HEK293 (cell line): ENCODE data around the gene ASXL3.

ENCODE experiments used
- CTCF ChIA-PET: fragments of 350-600 bp; formaldehyde crosslinking; extraction: SDS; loops from one replicate; lab custom pipeline; 2021; ENCODE audit warnings: antibody characterized with exemption; lab: Yijun Ruan, JAX
- POLR2A ChIA-PET: fragments of 300-600 bp; formaldehyde crosslinking; extraction: SDS; loops from one replicate; lab custom pipeline; 2020; ENCODE audit warnings: antibody characterized with exemption, inconsistent platforms; lab: Yijun Ruan, JAX
- H3K27ac ChIP-seq: fragments of 200-500 bp; sonication (Bioruptor generic); 2 replicates; pipeline ENCODE4 v1.5.1; 2014; ENCODE audit warnings: low read depth, low read length, control low read depth, inconsistent platforms; ENCODE audit errors: extremely low read depth
- H3K36me3 ChIP-seq, 2 experiments: fragments of 200-500 bp in 1 of 2; sonication (Bioruptor generic) in 1 of 2; 1 replicate in 1 of 2; 2 replicates in 1 of 2; pipeline ENCODE4 v1.5.1; 2014 to 2017; ENCODE audit warnings: inconsistent platforms in 2 of 2, low read length in 2 of 2; ENCODE audit not compliant: control insufficient read depth in 2 of 2, insufficient read depth in 1 of 2
- H3K4me1 ChIP-seq: fragments of 200-500 bp; sonication (Bioruptor generic); 2 replicates; pipeline ENCODE4 v1.5.1; 2014; ENCODE audit warnings: mild to moderate bottlenecking, low read length, inconsistent platforms; ENCODE audit not compliant: control insufficient read depth, insufficient read depth
- H3K4me3 ChIP-seq: 2 replicates; pipeline ENCODE4 v1.5.1; 2011; ENCODE audit warnings: low read depth, mild to moderate bottlenecking, control low read depth, low read length, moderate library complexity
- H3K9me3 ChIP-seq: fragments of 200-500 bp; sonication (Bioruptor generic); 2 replicates; pipeline ENCODE4 v1.5.1; 2014; ENCODE audit warnings: low read depth, low read length, inconsistent platforms; ENCODE audit not compliant: control insufficient read depth, insufficient read depth
- EGR2 ChIP-seq: fragments of 450-650 bp; formaldehyde crosslinking; IDR thresholded peaks from 2 replicates; pipeline ENCODE4 v1.5.1; 2016; ENCODE audit warnings: low read depth, missing biosample characterization, missing genetic modification characterization
- GLIS1 ChIP-seq: fragments of 450-650 bp; formaldehyde crosslinking; IDR thresholded peaks from 2 replicates; pipeline ENCODE4 v1.5.1; 2016; ENCODE audit warnings: missing biosample characterization, missing genetic modification characterization
- SCRT1 ChIP-seq: fragments of 450-650 bp; formaldehyde crosslinking; IDR thresholded peaks from 2 replicates; pipeline ENCODE4 v1.5.1; 2016; ENCODE audit warnings: missing biosample characterization, missing genetic modification characterization, borderline replicate concordance
- TRIM28 ChIP-seq: IDR thresholded peaks from 2 replicates; pipeline ENCODE4 v1.6.1; 2011; ENCODE audit warnings: low read length, control low read depth, borderline replicate concordance
- ZBTB8A ChIP-seq: fragments of 450-650 bp; formaldehyde crosslinking; IDR thresholded peaks from 2 replicates; pipeline ENCODE4 v1.5.1; 2016; ENCODE audit warnings: missing biosample characterization, missing genetic modification characterization
- ZEB2 ChIP-seq: fragments of 450-650 bp; formaldehyde crosslinking; IDR thresholded peaks from 2 replicates; pipeline ENCODE4 v1.5.1; 2016; ENCODE audit warnings: missing biosample characterization, missing genetic modification characterization
- ZNF112 ChIP-seq: fragments of 450-650 bp; formaldehyde crosslinking; IDR thresholded peaks from 2 replicates; pipeline ENCODE4 v1.5.0; 2017; ENCODE audit warnings: missing biosample characterization, missing genetic modification characterization
- ZNF155 ChIP-seq: fragments of 450-650 bp; formaldehyde crosslinking; IDR thresholded peaks from 2 replicates; pipeline ENCODE4 v1.5.1; 2016; ENCODE audit warnings: missing biosample characterization, missing genetic modification characterization
- ZNF184 ChIP-seq: fragments of 450-650 bp; IDR thresholded peaks from 2 replicates; pipeline ENCODE4 v1.5.1; 2018; ENCODE audit warnings: missing biosample characterization, mild to moderate bottlenecking, missing genetic modification characterization
- ZNF2 ChIP-seq: fragments of 450-650 bp; formaldehyde crosslinking; IDR thresholded peaks from 2 replicates; pipeline ENCODE4 v1.5.1; 2016; ENCODE audit warnings: missing biosample characterization, missing genetic modification characterization
- ZNF202 ChIP-seq: fragments of 450-650 bp; formaldehyde crosslinking; IDR thresholded peaks from 2 replicates; pipeline ENCODE4 v1.5.1; 2016; ENCODE audit warnings: missing biosample characterization, missing genetic modification characterization, borderline replicate concordance
- ZNF214 ChIP-seq: fragments of 450-650 bp; formaldehyde crosslinking; IDR thresholded peaks from 2 replicates; pipeline ENCODE4 v1.5.1; 2017; ENCODE audit warnings: missing biosample characterization, mild to moderate bottlenecking, missing genetic modification characterization, borderline replicate concordance
- ZNF37A ChIP-seq: fragments of 450-650 bp; IDR thresholded peaks from 2 replicates; pipeline ENCODE4 v1.5.1; 2018; ENCODE audit warnings: missing biosample characterization, missing genetic modification characterization
- ZNF394 ChIP-seq: fragments of 450-650 bp; formaldehyde crosslinking; IDR thresholded peaks from 2 replicates; pipeline ENCODE4 v1.5.1; 2016; ENCODE audit warnings: missing biosample characterization, missing genetic modification characterization, mild to moderate bottlenecking, moderate library complexity, borderline replicate concordance
- ZNF416 ChIP-seq: fragments of 450-650 bp; formaldehyde crosslinking; IDR thresholded peaks from 2 replicates; pipeline ENCODE4 v1.5.1; 2016; ENCODE audit warnings: missing biosample characterization, missing genetic modification characterization
- ZNF426 ChIP-seq: fragments of 450-650 bp; formaldehyde crosslinking; IDR thresholded peaks from 2 replicates; pipeline ENCODE4 v1.5.1; 2017; ENCODE audit warnings: missing biosample characterization, missing genetic modification characterization, mild to moderate bottlenecking, inconsistent platforms, moderate library complexity
- ZNF433 ChIP-seq: fragments of 450-650 bp; formaldehyde crosslinking; IDR thresholded peaks from 2 replicates; pipeline ENCODE4 v1.5.1; 2016; ENCODE audit warnings: missing biosample characterization, missing genetic modification characterization, low read depth
- ZNF529 ChIP-seq: fragments of 450-650 bp; formaldehyde crosslinking; IDR thresholded peaks from 2 replicates; pipeline ENCODE4 v1.5.1; 2017; ENCODE audit warnings: missing genetic modification characterization, missing biosample characterization; ENCODE audit not compliant: insufficient replicate concordance
- ZNF571 ChIP-seq: fragments of 450-650 bp; formaldehyde crosslinking; IDR thresholded peaks from 2 replicates; pipeline ENCODE4 v1.5.0; 2017; ENCODE audit warnings: missing biosample characterization, missing genetic modification characterization
- TF ChIP-seq, protein P1 (sequence below): fragments of 450-650 bp; formaldehyde crosslinking; IDR thresholded peaks from 2 replicates; pipeline ENCODE4 v1.5.1; 2016; ENCODE audit warnings: missing biosample characterization, missing genetic modification characterization
- TF ChIP-seq, protein P2 (sequence below): fragments of 450-650 bp; formaldehyde crosslinking; IDR thresholded peaks from 2 replicates; pipeline ENCODE4 v1.5.1; 2016; ENCODE audit warnings: missing biosample characterization, missing genetic modification characterization
- TF ChIP-seq, protein P3 (sequence below): fragments of 450-650 bp; formaldehyde crosslinking; conservative IDR thresholded peaks from 2 replicates; pipeline ENCODE4 v1.5.1; 2016; ENCODE audit warnings: low read depth, missing biosample characterization, missing genetic modification characterization
- TF ChIP-seq, protein P4 (sequence below): IDR thresholded peaks from 2 replicates; pipeline ENCODE4 v1.6.1; 2011; ENCODE audit warnings: mild to moderate bottlenecking, low read depth, low read length, borderline replicate concordance
- TF ChIP-seq, protein P5 (sequence below): fragments of 450-650 bp; formaldehyde crosslinking; IDR thresholded peaks from 2 replicates; pipeline ENCODE4 v1.5.1; 2016; ENCODE audit warnings: missing biosample characterization, missing genetic modification characterization
- TF ChIP-seq, protein P6 (sequence below): fragments of 450-650 bp; IDR thresholded peaks from 2 replicates; pipeline ENCODE4 v1.5.1; 2018; ENCODE audit warnings: missing biosample characterization, mild to moderate bottlenecking, missing genetic modification characterization

The ASXL3 gene

DNA sequence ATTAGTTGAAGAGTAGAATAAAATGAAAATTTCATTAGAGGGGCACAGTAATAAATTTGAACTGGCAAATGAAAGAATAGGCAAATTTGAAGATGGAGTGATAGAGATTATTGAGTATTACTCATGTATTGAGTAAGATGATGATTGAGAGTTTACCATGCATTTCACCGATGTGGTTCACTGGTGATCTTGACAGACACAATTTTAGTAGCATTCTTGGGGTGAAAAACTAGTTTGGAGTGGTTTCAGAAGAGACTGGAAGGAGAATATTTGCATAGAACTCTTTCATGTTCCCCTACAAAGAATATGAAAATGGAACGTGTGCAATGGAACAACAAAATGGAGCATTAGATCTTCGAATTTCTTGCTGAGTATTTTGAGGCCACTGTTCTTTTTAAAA, 121.4 kb downstream of the ASXL3 start:
- H3K36me3 ChIP-seq = no peaks in the 10 kb centered on the region
- CTCF ChIA-PET = interaction anchor here (1.0 kb wide), 1 partner anchor 49 kb away, joined by 3 read pairs; no protein-coding TSS in a partner anchor
- H3K27ac ChIP-seq = no peak overlapping the region
- no peaks in the 10 kb centered on the region for H3K9me3 ChIP-seq
- POLR2A ChIA-PET = no interaction called here
- no peak overlapping the region for H3K4me3 ChIP-seq
- TF ChIP-seq ZBTB8A = no peak
- TF ChIP-seq ZNF2 (tag by site-specific recombination) = no peak
- TF ChIP-seq SCRT1 = no peak
- TF ChIP-seq, protein P1, sequence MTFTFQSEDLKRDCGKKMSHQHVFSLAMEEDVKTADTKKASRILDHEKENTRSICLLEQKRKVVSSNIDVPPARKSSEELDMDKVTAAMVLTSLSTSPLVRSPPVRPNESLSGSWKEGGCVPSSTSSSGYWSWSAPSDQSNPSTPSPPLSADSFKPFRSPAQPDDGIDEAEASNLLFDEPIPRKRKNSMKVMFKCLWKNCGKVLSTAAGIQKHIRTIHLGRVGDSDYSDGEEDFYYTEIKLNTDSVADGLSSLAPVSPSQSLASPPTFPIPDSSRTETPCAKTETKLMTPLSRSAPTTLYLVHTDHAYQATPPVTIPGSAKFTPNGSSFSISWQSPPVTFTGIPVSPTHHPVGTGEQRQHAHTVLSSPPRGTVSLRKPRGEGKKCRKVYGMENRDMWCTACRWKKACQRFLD (tag by site-specific recombination) = no peak
- TF ChIP-seq EGR2 (tag by site-specific recombination) = no peak
- TF ChIP-seq ZNF155 (tag by site-specific recombination) = no peak
- TF ChIP-seq, protein P2, sequence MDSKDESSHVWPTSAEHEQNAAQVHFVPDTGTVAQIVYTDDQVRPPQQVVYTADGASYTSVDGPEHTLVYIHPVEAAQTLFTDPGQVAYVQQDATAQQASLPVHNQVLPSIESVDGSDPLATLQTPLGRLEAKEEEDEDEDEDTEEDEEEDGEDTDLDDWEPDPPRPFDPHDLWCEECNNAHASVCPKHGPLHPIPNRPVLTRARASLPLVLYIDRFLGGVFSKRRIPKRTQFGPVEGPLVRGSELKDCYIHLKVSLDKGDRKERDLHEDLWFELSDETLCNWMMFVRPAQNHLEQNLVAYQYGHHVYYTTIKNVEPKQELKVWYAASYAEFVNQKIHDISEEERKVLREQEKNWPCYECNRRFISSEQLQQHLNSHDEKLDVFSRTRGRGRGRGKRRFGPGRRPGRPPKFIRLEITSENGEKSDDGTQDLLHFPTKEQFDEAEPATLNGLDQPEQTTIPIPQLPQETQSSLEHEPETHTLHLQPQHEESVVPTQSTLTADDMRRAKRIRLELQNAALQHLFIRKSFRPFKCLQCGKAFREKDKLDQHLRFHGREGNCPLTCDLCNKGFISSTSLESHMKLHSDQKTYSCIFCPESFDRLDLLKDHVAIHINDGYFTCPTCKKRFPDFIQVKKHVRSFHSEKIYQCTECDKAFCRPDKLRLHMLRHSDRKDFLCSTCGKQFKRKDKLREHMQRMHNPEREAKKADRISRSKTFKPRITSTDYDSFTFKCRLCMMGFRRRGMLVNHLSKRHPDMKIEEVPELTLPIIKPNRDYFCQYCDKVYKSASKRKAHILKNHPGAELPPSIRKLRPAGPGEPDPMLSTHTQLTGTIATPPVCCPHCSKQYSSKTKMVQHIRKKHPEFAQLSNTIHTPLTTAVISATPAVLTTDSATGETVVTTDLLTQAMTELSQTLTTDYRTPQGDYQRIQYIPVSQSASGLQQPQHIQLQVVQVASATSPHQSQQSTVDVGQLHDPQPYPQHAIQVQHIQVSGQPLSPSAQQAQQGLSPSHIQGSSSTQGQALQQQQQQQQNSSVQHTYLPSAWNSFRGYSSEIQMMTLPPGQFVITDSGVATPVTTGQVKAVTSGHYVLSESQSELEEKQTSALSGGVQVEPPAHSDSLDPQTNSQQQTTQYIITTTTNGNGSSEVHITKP = no peak
- no peak for TF ChIP-seq ZNF202 (tag by site-specific recombination)
- no peak for TF ChIP-seq ZNF529
- TF ChIP-seq, protein P3, sequence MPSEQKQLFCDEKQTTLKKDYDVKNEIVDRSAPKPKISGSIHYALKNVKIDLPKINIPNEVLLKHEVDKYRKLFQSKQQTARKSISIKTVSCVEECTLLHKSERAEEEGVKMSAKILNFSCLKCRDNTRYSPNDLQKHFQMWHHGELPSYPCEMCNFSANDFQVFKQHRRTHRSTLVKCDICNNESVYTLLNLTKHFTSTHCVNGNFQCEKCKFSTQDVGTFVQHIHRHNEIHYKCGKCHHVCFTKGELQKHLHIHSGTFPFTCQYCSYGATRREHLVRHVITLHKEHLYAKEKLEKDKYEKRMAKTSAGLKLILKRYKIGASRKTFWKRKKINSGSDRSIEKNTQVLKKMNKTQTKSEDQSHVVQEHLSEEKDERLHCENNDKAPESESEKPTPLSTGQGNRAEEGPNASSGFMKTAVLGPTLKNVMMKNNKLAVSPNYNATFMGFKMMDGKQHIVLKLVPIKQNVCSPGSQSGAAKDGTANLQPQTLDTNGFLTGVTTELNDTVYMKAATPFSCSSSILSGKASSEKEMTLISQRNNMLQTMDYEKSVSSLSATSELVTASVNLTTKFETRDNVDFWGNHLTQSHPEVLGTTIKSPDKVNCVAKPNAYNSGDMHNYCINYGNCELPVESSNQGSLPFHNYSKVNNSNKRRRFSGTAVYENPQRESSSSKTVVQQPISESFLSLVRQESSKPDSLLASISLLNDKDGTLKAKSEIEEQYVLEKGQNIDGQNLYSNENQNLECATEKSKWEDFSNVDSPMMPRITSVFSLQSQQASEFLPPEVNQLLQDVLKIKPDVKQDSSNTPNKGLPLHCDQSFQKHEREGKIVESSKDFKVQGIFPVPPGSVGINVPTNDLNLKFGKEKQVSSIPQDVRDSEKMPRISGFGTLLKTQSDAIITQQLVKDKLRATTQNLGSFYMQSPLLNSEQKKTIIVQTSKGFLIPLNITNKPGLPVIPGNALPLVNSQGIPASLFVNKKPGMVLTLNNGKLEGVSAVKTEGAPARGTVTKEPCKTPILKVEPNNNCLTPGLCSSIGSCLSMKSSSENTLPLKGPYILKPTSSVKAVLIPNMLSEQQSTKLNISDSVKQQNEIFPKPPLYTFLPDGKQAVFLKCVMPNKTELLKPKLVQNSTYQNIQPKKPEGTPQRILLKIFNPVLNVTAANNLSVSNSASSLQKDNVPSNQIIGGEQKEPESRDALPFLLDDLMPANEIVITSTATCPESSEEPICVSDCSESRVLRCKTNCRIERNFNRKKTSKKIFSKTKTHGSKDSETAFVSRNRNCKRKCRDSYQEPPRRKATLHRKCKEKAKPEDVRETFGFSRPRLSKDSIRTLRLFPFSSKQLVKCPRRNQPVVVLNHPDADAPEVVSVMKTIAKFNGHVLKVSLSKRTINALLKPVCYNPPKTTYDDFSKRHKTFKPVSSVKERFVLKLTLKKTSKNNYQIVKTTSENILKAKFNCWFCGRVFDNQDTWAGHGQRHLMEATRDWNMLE = no peak
- no peak for TF ChIP-seq TRIM28
- no peak for TF ChIP-seq ZNF394 (tag by site-specific recombination)
- no peak for TF ChIP-seq ZEB2
- TF ChIP-seq, protein P4, sequence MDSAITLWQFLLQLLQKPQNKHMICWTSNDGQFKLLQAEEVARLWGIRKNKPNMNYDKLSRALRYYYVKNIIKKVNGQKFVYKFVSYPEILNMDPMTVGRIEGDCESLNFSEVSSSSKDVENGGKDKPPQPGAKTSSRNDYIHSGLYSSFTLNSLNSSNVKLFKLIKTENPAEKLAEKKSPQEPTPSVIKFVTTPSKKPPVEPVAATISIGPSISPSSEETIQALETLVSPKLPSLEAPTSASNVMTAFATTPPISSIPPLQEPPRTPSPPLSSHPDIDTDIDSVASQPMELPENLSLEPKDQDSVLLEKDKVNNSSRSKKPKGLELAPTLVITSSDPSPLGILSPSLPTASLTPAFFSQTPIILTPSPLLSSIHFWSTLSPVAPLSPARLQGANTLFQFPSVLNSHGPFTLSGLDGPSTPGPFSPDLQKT = no peak
- TF ChIP-seq ZNF433 = no peak
- no peaks in the 10 kb centered on the region for H3K4me1 ChIP-seq

DNA sequence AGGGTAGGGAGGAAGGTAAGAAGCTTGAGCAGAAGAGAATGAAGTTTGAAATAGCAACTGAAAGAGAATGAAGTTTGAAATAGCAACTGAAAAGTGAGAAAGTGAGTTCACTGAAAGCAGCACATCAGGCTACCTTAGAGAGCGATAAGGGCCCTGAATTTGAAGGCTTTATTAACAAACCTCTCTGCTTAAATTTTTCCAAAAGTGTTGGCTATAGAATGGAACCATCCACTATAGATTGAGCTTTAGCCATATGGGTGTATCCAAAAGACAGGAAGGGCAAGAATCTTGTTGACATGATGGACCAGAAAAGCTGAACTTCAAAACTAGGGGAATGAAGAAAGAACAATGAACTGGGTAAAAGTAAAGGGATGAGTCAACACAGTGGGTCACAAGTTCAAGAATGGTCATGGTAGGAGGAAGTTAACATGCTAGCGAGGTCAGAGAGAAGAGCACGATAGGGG, 122.5 kb downstream of the ASXL3 start:
- H3K4me3 ChIP-seq = no peak overlapping the region
- POLR2A ChIA-PET = no interaction called here
- CTCF ChIA-PET = no interaction called here
- TF ChIP-seq ZNF184 = no peak
- TF ChIP-seq GLIS1 = no peak
- no peak for TF ChIP-seq ZNF426 (tag by site-specific recombination)
- no peak for TF ChIP-seq ZNF112 (tag by site-specific recombination)
- TF ChIP-seq ZNF571 (tag by site-specific recombination) = no peak
- no peak for TF ChIP-seq ZNF416 (tag by site-specific recombination)
- TF ChIP-seq, protein P5, sequence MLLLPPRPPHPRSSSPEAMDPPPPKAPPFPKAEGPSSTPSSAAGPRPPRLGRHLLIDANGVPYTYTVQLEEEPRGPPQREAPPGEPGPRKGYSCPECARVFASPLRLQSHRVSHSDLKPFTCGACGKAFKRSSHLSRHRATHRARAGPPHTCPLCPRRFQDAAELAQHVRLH (tag by site-specific recombination) = no peak
- no peak for TF ChIP-seq ZNF37A (tag by site-specific recombination)
- no peak for TF ChIP-seq ZNF214 (tag by site-specific recombination)
- TF ChIP-seq, protein P6, sequence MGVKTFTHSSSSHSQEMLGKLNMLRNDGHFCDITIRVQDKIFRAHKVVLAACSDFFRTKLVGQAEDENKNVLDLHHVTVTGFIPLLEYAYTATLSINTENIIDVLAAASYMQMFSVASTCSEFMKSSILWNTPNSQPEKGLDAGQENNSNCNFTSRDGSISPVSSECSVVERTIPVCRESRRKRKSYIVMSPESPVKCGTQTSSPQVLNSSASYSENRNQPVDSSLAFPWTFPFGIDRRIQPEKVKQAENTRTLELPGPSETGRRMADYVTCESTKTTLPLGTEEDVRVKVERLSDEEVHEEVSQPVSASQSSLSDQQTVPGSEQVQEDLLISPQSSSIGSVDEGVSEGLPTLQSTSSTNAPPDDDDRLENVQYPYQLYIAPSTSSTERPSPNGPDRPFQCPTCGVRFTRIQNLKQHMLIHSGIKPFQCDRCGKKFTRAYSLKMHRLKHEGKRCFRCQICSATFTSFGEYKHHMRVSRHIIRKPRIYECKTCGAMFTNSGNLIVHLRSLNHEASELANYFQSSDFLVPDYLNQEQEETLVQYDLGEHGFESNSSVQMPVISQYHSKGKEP (tag by site-specific recombination) = no peak

More for the DNA sequence above, 122.5 kb downstream of the ASXL3 start:
- H3K4me1 ChIP-seq = no peaks in the 10 kb centered on the region
- H3K36me3 ChIP-seq = no peaks in the 10 kb centered on the region
- no peak overlapping the region for H3K27ac ChIP-seq
- no peaks in the 10 kb centered on the region for H3K9me3 ChIP-seq
